Lung (tissue), 12 donors: ENCODE measurements around the gene SVIL. TPM values are rescaled to one million over a fixed set of nuclear protein-coding genes. Genes with fewer than 3 reads are reported as not detected.

ENCODE experiments used
- ATAC-seq: fragments of 200-7000 bp; cut with Tn5 transposase; one replicate; pipeline ENCODE4 v1.9.1; 2020; ENCODE audit warnings: moderate number of reproducible peaks; ENCODE audit not compliant: insufficient read depth, low FRiP score
- DNase-seq, 3 donors: peaks; one replicate each; pipeline ENCODE4 v3.0.0-alpha.2; 2013 to 2017
- H3K27ac ChIP-seq, 2 donors: one replicate each; pipeline ENCODE4 v1.5.1; 2013; ENCODE audit warnings: mild to moderate bottlenecking in 2 of 2, moderate library complexity in 2 of 2, control low read depth in 1 of 2, inconsistent platforms in 1 of 2, low read depth in 1 of 2, low read length in 1 of 2
- H3K27me3 ChIP-seq, 3 donors: one replicate each; pipeline ENCODE4 v1.5.1; 2013; ENCODE audit warnings: low read length in 2 of 3; ENCODE audit not compliant: control insufficient read depth in 3 of 3, insufficient read depth in 3 of 3
- H3K36me3 ChIP-seq, 4 donors: one replicate each; pipeline ENCODE4 v1.5.1; 2013; ENCODE audit warnings: low read length in 4 of 4, mild to moderate bottlenecking in 1 of 4, moderate library complexity in 1 of 4; ENCODE audit not compliant: control insufficient read depth in 4 of 4, insufficient read depth in 4 of 4
- H3K4me1 ChIP-seq, 5 donors: one replicate each; pipeline ENCODE4 v1.5.1; 2013; ENCODE audit warnings: low read length in 5 of 5, mild to moderate bottlenecking in 2 of 5, moderate library complexity in 1 of 5; ENCODE audit not compliant: control insufficient read depth in 5 of 5, insufficient read depth in 5 of 5
- H3K4me3 ChIP-seq: one replicate; pipeline ENCODE4 v1.5.1; 2013; ENCODE audit warnings: mild to moderate bottlenecking, control low read depth, moderate library complexity
- H3K9ac ChIP-seq, 2 donors: one replicate each; pipeline ENCODE4 v1.5.1; 2013; ENCODE audit warnings: low read length in 2 of 2, control low read depth in 1 of 2; ENCODE audit not compliant: insufficient read depth in 1 of 2
- H3K9me3 ChIP-seq, 4 donors: one replicate each; pipeline ENCODE4 v1.5.1; 2013; ENCODE audit warnings: low read length in 3 of 4, mild to moderate bottlenecking in 1 of 4, moderate library complexity in 1 of 4; ENCODE audit not compliant: control insufficient read depth in 4 of 4, insufficient read depth in 3 of 4
- WGBS, 2 donors: extraction: QIAGEN DNeasy Blood & Tissue Kit; methylation state at CpG; one replicate each; pipeline ENCODE4 v1.1.7; 2013; 5-methylcytosine and 5-hydroxymethylcytosine counted together
- polyA plus RNA-seq, 2 donors: library from polyadenylated mRNA; stranded (reverse); fragments of 200-250 nt; gene quantifications; one replicate each; pipeline ENCODE4 v1.2.1, GENCODE V29; 2013
- total RNA-seq, 2 donors: library from RNA; depleted of rRNA in 1 of 2; stranded (reverse); fragments of >200 nt in 1 of 2; gene quantifications; one replicate each; pipeline ENCODE4 v1.2.1, GENCODE V29; 2014 to 2021
- TF ChIP-seq, protein P1 (sequence below): IDR thresholded peaks from 2 replicates; pipeline ENCODE4 v1.5.1; 2012; ENCODE audit warnings: mild to moderate bottlenecking; ENCODE audit errors: control extremely low read depth, extremely low read depth
- donor health status: control.
- donor health status: control.
- donor health status: Bipolar disorder and iron deficiency.
- donor health status: healthy.
- donor health status: DM: yes; HTN: yes; CAD: no.

Gene SVIL
- total and polyA plus RNA-seq, 4 donors, result 13.6 to 117 (median 44.0) TPM

DNA sequence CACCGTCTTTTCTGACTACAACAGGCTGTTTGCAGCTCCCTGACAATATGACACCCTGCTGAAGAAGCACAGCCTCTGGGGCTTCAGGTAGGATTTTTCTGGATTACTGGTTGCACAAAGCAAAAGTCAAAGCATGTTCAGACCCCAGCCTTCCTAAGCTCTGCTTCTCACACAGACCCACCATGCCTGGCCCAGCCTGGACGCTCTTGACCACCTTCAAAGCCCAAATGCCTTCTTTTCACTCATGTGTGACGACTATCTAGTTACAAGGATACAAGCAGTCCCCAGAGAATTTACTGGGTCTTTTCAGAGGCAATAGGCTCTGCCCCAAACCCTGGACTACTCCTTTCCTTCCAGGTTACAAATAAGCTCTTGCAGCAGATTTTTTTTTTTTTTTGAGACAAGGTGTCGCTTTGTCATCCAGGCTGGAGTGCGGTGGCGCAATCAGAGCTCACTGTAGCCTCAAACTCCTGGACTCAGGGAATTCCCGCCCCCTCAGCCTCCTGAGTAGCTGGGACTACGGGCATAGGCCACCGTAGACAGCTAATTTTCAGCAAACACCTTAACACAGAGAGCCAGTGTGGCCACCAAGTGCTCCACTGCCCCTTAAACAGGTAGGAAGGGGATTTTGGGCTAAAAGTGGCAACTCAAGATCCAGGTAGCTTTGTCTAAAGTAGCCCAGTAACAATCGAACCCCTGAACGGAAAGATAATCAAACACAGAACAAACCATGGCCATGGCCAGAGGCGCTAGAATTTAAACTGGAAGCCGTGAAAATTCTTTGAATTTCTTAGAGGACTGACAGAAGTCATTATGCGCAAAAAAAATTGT is 16.2 kb downstream of the SVIL start:
- H3K4me1 ChIP-seq, result peaks cover 8 to 21% (median 19%) of the 10 kb centered on the region in 5 donors
- ATAC-seq (peak; percentile 67), DNase-seq (peak; percentile 53 to 71 (median 56))
- H3K4me3 ChIP-seq, result no peak overlapping the region
- H3K36me3 ChIP-seq, result no peaks in the 10 kb centered on the region
- peak overlapping the region; percentile 81 to 87 for H3K27ac ChIP-seq
- TF ChIP-seq, protein P1, sequence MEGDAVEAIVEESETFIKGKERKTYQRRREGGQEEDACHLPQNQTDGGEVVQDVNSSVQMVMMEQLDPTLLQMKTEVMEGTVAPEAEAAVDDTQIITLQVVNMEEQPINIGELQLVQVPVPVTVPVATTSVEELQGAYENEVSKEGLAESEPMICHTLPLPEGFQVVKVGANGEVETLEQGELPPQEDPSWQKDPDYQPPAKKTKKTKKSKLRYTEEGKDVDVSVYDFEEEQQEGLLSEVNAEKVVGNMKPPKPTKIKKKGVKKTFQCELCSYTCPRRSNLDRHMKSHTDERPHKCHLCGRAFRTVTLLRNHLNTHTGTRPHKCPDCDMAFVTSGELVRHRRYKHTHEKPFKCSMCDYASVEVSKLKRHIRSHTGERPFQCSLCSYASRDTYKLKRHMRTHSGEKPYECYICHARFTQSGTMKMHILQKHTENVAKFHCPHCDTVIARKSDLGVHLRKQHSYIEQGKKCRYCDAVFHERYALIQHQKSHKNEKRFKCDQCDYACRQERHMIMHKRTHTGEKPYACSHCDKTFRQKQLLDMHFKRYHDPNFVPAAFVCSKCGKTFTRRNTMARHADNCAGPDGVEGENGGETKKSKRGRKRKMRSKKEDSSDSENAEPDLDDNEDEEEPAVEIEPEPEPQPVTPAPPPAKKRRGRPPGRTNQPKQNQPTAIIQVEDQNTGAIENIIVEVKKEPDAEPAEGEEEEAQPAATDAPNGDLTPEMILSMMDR, result no peak
- WGBS, 2 donors, result 75 to 82% methylated on average over 14 of the region's 14 CpGs
- H3K27me3 ChIP-seq, result no peaks in the 10 kb centered on the region
- no peaks in the 10 kb centered on the region for H3K9me3 ChIP-seq
- no peak overlapping the region for H3K9ac ChIP-seq

DNA sequence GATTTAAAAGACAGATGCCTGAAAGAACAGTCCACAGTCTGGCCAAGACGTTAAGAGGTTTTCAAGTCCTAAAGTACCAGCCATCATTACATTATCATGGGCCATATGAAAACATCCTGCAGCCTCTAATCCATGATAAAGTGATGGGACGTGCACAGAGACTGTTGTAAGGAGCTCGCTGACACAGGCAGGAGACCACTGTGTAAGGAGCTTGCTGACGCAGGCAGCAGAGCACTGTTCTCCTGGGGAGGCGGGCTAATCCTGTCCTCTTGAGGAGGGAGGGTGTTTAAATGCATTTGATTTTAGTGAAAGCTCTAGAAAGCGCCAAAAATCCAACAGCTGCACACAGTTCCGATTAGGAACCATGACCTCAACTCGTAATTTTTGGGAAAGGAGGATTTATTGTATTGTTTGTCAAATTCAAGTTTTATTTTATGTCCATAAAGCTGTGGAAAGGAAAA is 16.9 kb downstream of the SVIL start:
- DNase-seq, result peak in 2 of 3 donors; percentile 34 to 50
- H3K4me3 ChIP-seq, result no peak overlapping the region
- ATAC-seq, result no peak
- TF ChIP-seq, protein P1, result no peak
- no peaks in the 10 kb centered on the region for H3K9me3 ChIP-seq
- H3K9ac ChIP-seq, result peak overlapping the region in 1 of 2 donors; percentile 55
- H3K4me1 ChIP-seq, result peaks cover 8 to 21% (median 19%) of the 10 kb centered on the region in 5 donors
- H3K36me3 ChIP-seq, result no peaks in the 10 kb centered on the region
- 69 to 91% methylated on average over 8 of the region's 8 CpGs for WGBS, 2 donors
- no peaks in the 10 kb centered on the region for H3K27me3 ChIP-seq
- H3K27ac ChIP-seq, result peak overlapping the region; percentile 76 to 81

DNA sequence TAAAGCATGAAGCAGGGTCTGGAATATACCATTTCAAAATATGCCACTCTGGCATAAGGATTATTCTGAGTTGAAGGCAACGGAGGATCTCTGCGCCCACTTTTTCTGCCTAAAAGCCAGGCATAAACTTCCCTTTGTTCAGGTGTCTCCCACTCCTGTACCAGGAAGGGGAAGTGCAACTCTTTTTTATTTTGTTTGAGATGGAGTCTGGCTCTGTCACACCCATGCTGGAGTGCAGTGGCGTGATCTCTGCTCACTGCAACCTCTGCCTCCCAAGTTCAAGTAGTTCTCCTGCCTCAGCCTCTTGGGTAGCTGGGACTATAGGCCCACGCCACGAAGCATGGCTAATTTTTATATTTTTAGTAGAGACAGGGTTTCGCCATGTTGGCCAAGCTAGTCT is 18.2 kb downstream of the SVIL start:
- no peak overlapping the region for H3K4me3 ChIP-seq
- no peak for DNase-seq
- no peak overlapping the region for H3K9ac ChIP-seq
- no peak for ATAC-seq
- no peaks in the 10 kb centered on the region for H3K9me3 ChIP-seq
- H3K27me3 ChIP-seq, result no peaks in the 10 kb centered on the region
- WGBS, 2 donors, result 83 to 95% methylated on average over 6 of the region's 6 CpGs
- H3K4me1 ChIP-seq, result peaks cover 10 to 22% (median 19%) of the 10 kb centered on the region in 5 donors
- no peaks in the 10 kb centered on the region for H3K36me3 ChIP-seq
- TF ChIP-seq, protein P1, result no peak
- no peak overlapping the region for H3K27ac ChIP-seq
